Tibial nerve (tissue), 4 donors: ENCODE results near the gene TMEM98. TPM values are rescaled to one million over a fixed set of nuclear protein-coding genes. Genes with fewer than 3 reads are reported as not detected.
"Not testable (repeated sequence)": the region's sequence is repeated elsewhere in the genome, so short reads cannot be mapped to it uniquely, and the experiment has no call there.

Source experiments
- DNase-seq, 2 donors: peaks; one replicate each; pipeline ENCODE4 v3.0.0-alpha.2; 2019; ENCODE audit warnings: low spot score in 2 of 2
- H3K27ac ChIP-seq, 4 donors: fragments of 200-600 bp; sonication (generic) in 3 of 4; one replicate each; pipeline ENCODE4 v1.5.1; 2017 to 2019; ENCODE audit warnings: mild to moderate bottlenecking in 1 of 4
- H3K27me3 ChIP-seq, 2 donors: fragments of 200-600 bp; sonication (generic) in 1 of 2; one replicate each; pipeline versions ENCODE4 v1.5.1 to v1.6.0; 2017 to 2019
- H3K36me3 ChIP-seq, 3 donors: fragments of 200-600 bp; sonication (generic); one replicate each; pipeline ENCODE4 v1.5.1; 2018 to 2019
- H3K4me1 ChIP-seq, 4 donors: fragments of 200-600 bp; sonication (generic) in 3 of 4; one replicate each; pipeline ENCODE4 v1.5.1; 2017 to 2019
- H3K4me3 ChIP-seq, 4 donors: fragments of 200-600 bp; sonication (generic) in 3 of 4; one replicate each; pipeline ENCODE4 v1.5.1; 2017 to 2019; ENCODE audit warnings: mild to moderate bottlenecking in 1 of 4, moderate library complexity in 1 of 4
- H3K9me3 ChIP-seq, 4 donors: fragments of 200-600 bp; sonication (generic) in 3 of 4; one replicate each; pipeline ENCODE4 v1.5.1; 2017 to 2019
- EP300 ChIP-seq, 2 donors: sonication (generic); formaldehyde crosslinking; IDR thresholded peaks; one replicate each; pipeline ENCODE4 v1.6.1; 2017; ENCODE audit warnings: antibody characterized with exemption in 2 of 2, mild to moderate bottlenecking in 1 of 2
- POLR2A ChIP-seq, 2 donors: fragments of 450-650 bp; IDR thresholded peaks; one replicate each; pipeline ENCODE4 v1.6.1; 2017; ENCODE audit warnings: antibody characterized with exemption in 2 of 2, mild to moderate bottlenecking in 2 of 2, moderate library complexity in 2 of 2
- WGBS, 2 donors: methylation state at CpG; one replicate each; pipeline ENCODE4 v1.1.5; 2018; 5-methylcytosine and 5-hydroxymethylcytosine counted together
- total RNA-seq, 4 donors: library from RNA; depleted of rRNA; stranded (reverse); fragments of >200 nt; gene quantifications; one replicate each; pipeline ENCODE4 v1.1.0, GENCODE V29; 2016
- TF ChIP-seq, protein P1 (sequence below), 5 experiments: fragments of 200-600 bp in 3 of 5; fragments of 450-650 bp in 2 of 5; sonication (generic) in 3 of 5; IDR thresholded peaks; one replicate each; pipeline ENCODE4 v1.5.1; 2016 to 2019; ENCODE audit warnings: antibody characterized with exemption in 5 of 5, mild to moderate bottlenecking in 3 of 5, moderate library complexity in 2 of 5

Gene TMEM98
- total RNA-seq, 4 donors from 2014 or later: 170 to 198 (median 183) TPM

DNA sequence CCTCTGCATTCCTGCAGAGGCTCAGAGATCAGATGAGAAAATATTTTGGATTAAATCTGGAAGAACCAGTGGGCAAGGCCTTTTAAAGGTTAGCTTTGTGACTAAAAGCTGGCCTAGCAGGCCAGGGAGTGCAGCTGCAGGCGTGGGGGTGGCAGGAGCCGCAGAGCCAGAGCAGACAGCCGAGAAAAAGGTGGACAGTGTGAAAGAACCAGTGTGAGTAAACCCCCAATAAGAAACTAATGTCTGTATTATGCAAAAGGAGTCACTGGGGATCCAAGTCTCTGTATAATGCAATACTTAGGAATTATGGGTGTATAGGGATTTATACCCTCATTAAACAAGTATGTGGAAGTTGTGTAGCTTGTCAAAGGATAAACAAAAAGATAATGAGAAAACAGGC is 42.3 kb downstream of the TMEM98 start:
- Histone ChIP-seq H3K27me3 (no peaks in the 10 kb centered on the region), H3K4me3 (no peak overlapping the region), H3K9me3 (no peaks in the 10 kb centered on the region), H3K4me1 (peaks cover 0 to 9% (median 0%) of the 10 kb centered on the region in 4 donors), H3K27ac (no peak overlapping the region), H3K36me3 (no peaks in the 10 kb centered on the region)
- no peak for DNase-seq
- 46 to 54% methylated on average over 3 of the region's 3 CpGs for WGBS, 2 donors
- TF ChIP-seq POLR2A (IDR thresholded peaks at IDR 0.05) (no peak), EP300 (IDR thresholded peaks at IDR 0.05) (no peak)
- TF ChIP-seq, protein P1, sequence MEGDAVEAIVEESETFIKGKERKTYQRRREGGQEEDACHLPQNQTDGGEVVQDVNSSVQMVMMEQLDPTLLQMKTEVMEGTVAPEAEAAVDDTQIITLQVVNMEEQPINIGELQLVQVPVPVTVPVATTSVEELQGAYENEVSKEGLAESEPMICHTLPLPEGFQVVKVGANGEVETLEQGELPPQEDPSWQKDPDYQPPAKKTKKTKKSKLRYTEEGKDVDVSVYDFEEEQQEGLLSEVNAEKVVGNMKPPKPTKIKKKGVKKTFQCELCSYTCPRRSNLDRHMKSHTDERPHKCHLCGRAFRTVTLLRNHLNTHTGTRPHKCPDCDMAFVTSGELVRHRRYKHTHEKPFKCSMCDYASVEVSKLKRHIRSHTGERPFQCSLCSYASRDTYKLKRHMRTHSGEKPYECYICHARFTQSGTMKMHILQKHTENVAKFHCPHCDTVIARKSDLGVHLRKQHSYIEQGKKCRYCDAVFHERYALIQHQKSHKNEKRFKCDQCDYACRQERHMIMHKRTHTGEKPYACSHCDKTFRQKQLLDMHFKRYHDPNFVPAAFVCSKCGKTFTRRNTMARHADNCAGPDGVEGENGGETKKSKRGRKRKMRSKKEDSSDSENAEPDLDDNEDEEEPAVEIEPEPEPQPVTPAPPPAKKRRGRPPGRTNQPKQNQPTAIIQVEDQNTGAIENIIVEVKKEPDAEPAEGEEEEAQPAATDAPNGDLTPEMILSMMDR (IDR thresholded peaks at IDR 0.05): no peak

DNA sequence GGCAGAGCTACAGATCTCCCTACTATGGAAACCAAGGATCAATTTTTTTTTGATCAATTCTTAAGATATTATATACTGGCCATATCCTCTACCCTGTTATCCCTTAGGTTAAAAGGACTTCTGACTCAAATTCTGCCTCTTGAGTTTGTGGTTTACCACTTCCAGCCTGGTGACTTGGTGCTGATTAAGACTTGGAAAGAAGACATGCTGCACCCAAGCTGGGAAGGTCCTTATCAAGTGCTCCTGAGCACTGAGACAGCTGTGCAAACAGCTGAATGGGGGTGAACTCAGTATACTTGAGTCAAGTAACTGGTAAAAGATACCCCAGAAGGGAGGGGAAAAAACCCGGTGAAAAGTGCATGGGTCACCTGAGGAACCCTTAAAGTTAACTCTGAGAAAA is 43.2 kb downstream of the TMEM98 start:
- Histone ChIP-seq H3K4me1 (peaks cover 0 to 9% (median 0%) of the 10 kb centered on the region in 4 donors), H3K27ac (no peak overlapping the region), H3K4me3 (no peak overlapping the region), H3K9me3 (no peaks in the 10 kb centered on the region), H3K27me3 (no peaks in the 10 kb centered on the region), H3K36me3 (no peaks in the 10 kb centered on the region)
- no peak for TF ChIP-seq POLR2A (IDR thresholded peaks at IDR 0.05)
- no peak for DNase-seq
- 63 to 77% methylated on average over 1 of the region's 1 CpG for WGBS, 2 donors

DNA sequence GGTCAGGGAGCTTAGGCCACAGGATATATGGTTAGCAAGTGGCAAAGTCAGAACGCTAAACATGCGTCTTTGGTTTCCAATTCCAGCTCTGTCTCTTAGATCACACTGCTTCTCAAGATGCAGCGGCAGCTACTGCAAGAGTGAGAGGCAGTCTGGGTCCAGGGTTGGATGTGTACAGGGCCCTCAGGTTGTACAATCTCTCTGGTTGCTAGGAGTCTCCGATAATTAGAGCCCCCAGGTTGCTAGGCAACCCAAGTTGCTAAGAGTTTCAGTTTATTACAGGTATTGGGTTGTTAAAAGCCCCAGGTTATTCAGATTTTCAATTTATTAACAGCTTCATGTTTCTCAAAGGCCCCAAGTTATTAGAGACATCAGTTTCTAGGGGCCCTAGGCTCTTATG is 48.2 kb downstream of the TMEM98 start:
- Histone ChIP-seq H3K27me3 (no peaks in the 10 kb centered on the region), H3K27ac (no peak overlapping the region), H3K9me3 (peaks cover 0 to 2% (median 0%) of the 10 kb centered on the region in 4 donors), H3K4me1 (no peaks in the 10 kb centered on the region), H3K4me3 (no peak overlapping the region), H3K36me3 (no peaks in the 10 kb centered on the region)
- 65 to 72% methylated on average over 4 of the region's 4 CpGs for WGBS, 2 donors
- no peak for TF ChIP-seq EP300 (IDR thresholded peaks at IDR 0.05)
- TF ChIP-seq POLR2A (IDR thresholded peaks at IDR 0.05): no peak
- TF ChIP-seq, protein P1 (IDR thresholded peaks at IDR 0.05): no peak
- DNase-seq: no peak

DNA sequence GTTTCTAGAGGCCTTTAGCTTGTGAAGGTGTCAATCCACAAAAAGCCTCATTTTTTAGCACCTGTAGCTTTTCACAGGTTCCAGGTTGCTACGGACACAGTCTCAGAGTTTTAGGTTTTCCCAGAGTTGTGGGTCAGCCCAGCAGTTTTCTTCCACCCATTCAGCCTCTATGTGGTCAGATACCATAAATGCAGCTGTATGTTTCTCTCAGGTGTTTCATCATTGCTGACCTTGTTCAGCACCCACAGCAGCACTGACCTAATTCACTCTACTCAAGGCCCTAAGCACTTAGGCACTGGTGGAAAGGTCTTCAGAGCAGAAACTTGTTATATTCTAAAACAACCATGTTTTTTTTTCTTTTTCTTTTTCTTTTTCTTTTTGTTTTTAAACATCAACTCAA is 48.7 kb downstream of the TMEM98 start:
- Histone ChIP-seq H3K4me1 (no peaks in the 10 kb centered on the region), H3K36me3 (no peaks in the 10 kb centered on the region), H3K4me3 (no peak overlapping the region), H3K27ac (no peak overlapping the region), H3K9me3 (peaks cover 0 to 7% (median 0%) of the 10 kb centered on the region in 4 donors), H3K27me3 (no peaks in the 10 kb centered on the region)
- 94 to 96% methylated on average over 1 of the region's 1 CpG for WGBS, 2 donors
- TF ChIP-seq EP300 (IDR thresholded peaks at IDR 0.05): no peak
- TF ChIP-seq, protein P1 (IDR thresholded peaks at IDR 0.05): no peak
- no peak for DNase-seq

DNA sequence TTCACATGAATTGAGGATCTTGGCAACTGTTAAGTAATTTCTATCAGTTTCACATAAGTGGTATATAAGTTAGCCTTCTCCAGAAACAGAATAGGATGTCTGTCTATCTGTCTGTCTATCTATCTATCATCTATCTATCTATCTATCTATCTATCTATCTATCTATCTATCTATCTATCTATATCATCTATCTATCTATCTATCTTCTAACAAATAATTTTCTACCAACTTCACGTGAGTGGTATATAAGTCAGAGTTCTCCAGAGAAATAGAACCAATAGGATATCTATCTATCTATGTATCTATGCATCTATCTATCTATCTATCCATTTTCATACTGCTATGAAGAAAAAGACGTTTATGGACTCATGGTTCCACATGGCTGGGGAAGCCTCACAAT is 52.3 kb downstream of the TMEM98 start:
- H3K27me3 ChIP-seq: no peaks in the 10 kb centered on the region
- no peak for DNase-seq
- no peaks in the 10 kb centered on the region for H3K36me3 ChIP-seq
- no peak overlapping the region for H3K27ac ChIP-seq
- WGBS, 2 donors: 72 to 83% methylated on average over 2 of the region's 2 CpGs
- no peaks in the 10 kb centered on the region for H3K4me1 ChIP-seq
- no peak for TF ChIP-seq POLR2A (IDR thresholded peaks at IDR 0.05)
- no peak overlapping the region for H3K4me3 ChIP-seq
- peaks cover 0 to 13% (median 0%) of the 10 kb centered on the region in 4 donors for H3K9me3 ChIP-seq

DNA sequence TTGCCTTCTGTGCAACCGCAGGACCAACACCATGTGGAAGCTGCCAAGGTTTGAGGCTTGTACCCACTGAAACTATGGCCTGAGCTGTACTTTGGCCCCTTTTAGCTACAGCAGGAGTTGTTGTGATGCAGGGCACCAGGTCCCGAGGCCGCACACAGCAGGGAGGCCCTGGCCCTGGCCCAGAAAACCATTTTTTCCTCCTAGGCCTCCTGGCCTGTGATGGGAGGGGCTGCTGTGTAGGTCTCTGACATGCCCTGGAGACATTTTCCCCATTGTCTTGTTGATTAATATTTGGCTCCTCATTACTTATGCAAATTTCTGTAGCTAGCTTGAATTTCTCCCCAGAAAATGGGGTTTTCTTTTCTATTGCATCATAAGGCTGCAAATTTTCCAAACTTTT is 53.7 kb downstream of the TMEM98 start:
- 83 to 95% methylated on average over 3 of the region's 3 CpGs for WGBS, 2 donors
- H3K27ac ChIP-seq, H3K36me3 ChIP-seq, H3K4me1 ChIP-seq, DNase-seq, H3K4me3 ChIP-seq, H3K27me3 ChIP-seq: not testable (repeated sequence)
- peaks cover 0 to 13% (median 0%) of the 10 kb centered on the region in 4 donors for H3K9me3 ChIP-seq
